GM19467 (cell line): ENCODE data around the gene CRTAP.
"Not testable (repeated sequence)": the region's sequence is repeated elsewhere in the genome, so short reads cannot be mapped to it uniquely, and the experiment has no call there.

ENCODE experiments used
- ATAC-seq: cut with Tn5 transposase; IDR thresholded peaks from one replicate; pipeline ENCODE4 v1.9.1; 2021; ENCODE audit warnings: mild to moderate bottlenecking, moderate library complexity; ENCODE audit not compliant: unreplicated experiment

CRTAP gene

GRCh38 chr3:33099109-33099645 is 14.6 kb upstream of the CRTAP start:
- ATAC-seq, result no peak

GRCh38 chr3:33099701-33100100 is 14.1 kb upstream of the CRTAP start:
- ATAC-seq, result no peak

- no peak for ATAC-seq
Measured at GRCh38 chr3:33100229-33100628, 13.6 kb upstream of the CRTAP start.

- ATAC-seq, result no peak
Measured at GRCh38 chr3:33103034-33103433, 10.8 kb upstream of the CRTAP start.

- ATAC-seq, result no peak
Measured at GRCh38 chr3:33103480-33103879, 10.3 kb upstream of the CRTAP start.

- no peak for ATAC-seq
Measured at GRCh38 chr3:33104803-33105202, 9.0 kb upstream of the CRTAP start.

- no peak for ATAC-seq
Measured at GRCh38 chr3:33105341-33105948, 8.4 kb upstream of the CRTAP start.

GRCh38 chr3:33106854-33107253 is 7.0 kb upstream of the CRTAP start:
- ATAC-seq, result not testable (repeated sequence)

GRCh38 chr3:33111581-33111980 is 2.2 kb upstream of the CRTAP start:
- ATAC-seq, result peak; percentile 29

GRCh38 chr3:33114622-33115023 is 809 bp downstream of the CRTAP start:
- ATAC-seq, result no peak

- no peak for ATAC-seq
Measured at GRCh38 chr3:33115024-33115768, 1.4 kb downstream of the CRTAP start.

GRCh38 chr3:33117461-33117860 is 3.6 kb downstream of the CRTAP start:
- no peak for ATAC-seq

- ATAC-seq, result no peak
Measured at GRCh38 chr3:33119891-33120290, 6.1 kb downstream of the CRTAP start.

- no peak for ATAC-seq
Measured at GRCh38 chr3:33122991-33123390, 9.2 kb downstream of the CRTAP start.

GRCh38 chr3:33124638-33125037 is 10.8 kb downstream of the CRTAP start:
- ATAC-seq, result no peak

- no peak for ATAC-seq
Measured at GRCh38 chr3:33125840-33126239, 12.0 kb downstream of the CRTAP start.

- no peak for ATAC-seq
Measured at GRCh38 chr3:33128706-33129105, 14.9 kb downstream of the CRTAP start.

GRCh38 chr3:33130144-33130543 is 16.3 kb downstream of the CRTAP start:
- ATAC-seq, result no peak

GRCh38 chr3:33131331-33132018 is 17.7 kb downstream of the CRTAP start:
- peak; percentile 65 for ATAC-seq

- ATAC-seq, result no peak
Measured at GRCh38 chr3:33132019-33132360, 18.2 kb downstream of the CRTAP start.

- ATAC-seq, result no peak
Measured at GRCh38 chr3:33134026-33134625, 20.3 kb downstream of the CRTAP start.

- ATAC-seq, result no peak
Measured at GRCh38 chr3:33137691-33138090, 23.9 kb downstream of the CRTAP start.
